Stimulated activated CD8-positive, alpha-beta memory T cell treated with anti-CD3 and anti-CD28 coated beads, Interleukin-4, amount 100 ng/mL, for 48 hours (primary cell): Measurements from ENCODE around the gene CARD8.
A peak's percentile ranks its signal among the peaks of the same experiment; 100 is the strongest.
"Not testable (repeated sequence)": the region's sequence is repeated elsewhere in the genome, so short reads cannot be mapped to it uniquely, and the experiment has no call there.

ENCODE experiments used
- DNase-seq: peaks from one replicate; pipeline ENCODE4 v3.0.0-alpha.2; 2020

The CARD8 gene

GRCh38 chr19:48255376-48256303, at the start of gene CARD8:
TSS of gene CARD8 (minus strand) at chr19:48255912. CDS start at chr19:48241020, 14,892 bp downstream.
- DNase-seq: peak; percentile 83

GRCh38 chr19:48303866-48304265, 48.2 kb upstream of the CARD8 start:
- DNase-seq: no peak

- DNase-seq: no peak
These were observed 47.7 kb upstream of the CARD8 start for GRCh38 chr19:48303367-48303766.

- no peak for DNase-seq
These were observed 46.9 kb upstream of the CARD8 start for GRCh38 chr19:48302600-48302959.

GRCh38 chr19:48301886-48302599, 46.3 kb upstream of the CARD8 start:
- DNase-seq: no peak

- no peak for DNase-seq
These were observed 42.3 kb upstream of the CARD8 start for GRCh38 chr19:48297975-48298374.

GRCh38 chr19:48296963-48297734, 41.4 kb upstream of the CARD8 start:
- DNase-seq: no peak

- no peak for DNase-seq
These were observed 39.7 kb upstream of the CARD8 start for GRCh38 chr19:48295458-48295857.

GRCh38 chr19:48292798-48293197, 37.1 kb upstream of the CARD8 start:
- no peak for DNase-seq

- not testable (repeated sequence) for DNase-seq
These were observed 35.7 kb upstream of the CARD8 start for GRCh38 chr19:48291489-48291815.

- DNase-seq: peak; percentile 83
These were observed 35.2 kb upstream of the CARD8 start for GRCh38 chr19:48290771-48291488.

GRCh38 chr19:48290401-48290770, 34.7 kb upstream of the CARD8 start:
- DNase-seq: no peak

- no peak for DNase-seq
These were observed 32.0 kb upstream of the CARD8 start for GRCh38 chr19:48287748-48288147.

- DNase-seq: no peak
These were observed 29.2 kb upstream of the CARD8 start for GRCh38 chr19:48284896-48285295.

- DNase-seq: no peak
These were observed 28.2 kb upstream of the CARD8 start for GRCh38 chr19:48283908-48284307.

GRCh38 chr19:48279747-48280146, 24.0 kb upstream of the CARD8 start:
- no peak for DNase-seq

GRCh38 chr19:48274938-48275337, 19.2 kb upstream of the CARD8 start:
- DNase-seq: no peak

- DNase-seq: no peak
These were observed 18.5 kb upstream of the CARD8 start for GRCh38 chr19:48274173-48274572.

- peak; percentile 49 for DNase-seq
These were observed 15.9 kb upstream of the CARD8 start for GRCh38 chr19:48271531-48272151.

- not testable (repeated sequence) for DNase-seq
These were observed 13.9 kb upstream of the CARD8 start for GRCh38 chr19:48269617-48270026.

- peak; percentile 19 for DNase-seq
These were observed 9.6 kb upstream of the CARD8 start for GRCh38 chr19:48265326-48265725.

GRCh38 chr19:48260359-48260714, 4.6 kb upstream of the CARD8 start:
- DNase-seq: not testable (repeated sequence)
